CD4-positive, alpha-beta T cell (primary cell): ENCODE data around the gene ARHGAP10. TPM values are rescaled to one million over a fixed set of nuclear protein-coding genes. Genes with fewer than 3 reads are reported as not detected.

Source experiments
- ATAC-seq: fragments of 200-7000 bp; cut with Tn5 transposase; one replicate; pipeline ENCODE4 v1.10.0; 2022; ENCODE audit warnings: mild to moderate bottlenecking; ENCODE audit not compliant: poor library complexity
- CTCF ChIA-PET: fragments of 350-600 bp; sonication (Branson Sonifier 250); formaldehyde crosslinking; loops from one replicate; lab custom pipeline; 2021; ENCODE audit warnings: antibody characterized with exemption, inconsistent platforms; lab: Charles Lee
- POLR2A ChIA-PET: fragments of 350-600 bp; sonication (Branson Sonifier 250); formaldehyde crosslinking; loops from one replicate; lab custom pipeline; 2021; ENCODE audit warnings: antibody characterized with exemption, inconsistent platforms; lab: Charles Lee
- DNase-seq, 14 experiments: peaks; one replicate each; pipeline ENCODE4 v3.0.0-alpha.2; 2013 to 2020; ENCODE audit warnings: mixed read lengths in 2 of 14
- H3K27ac ChIP-seq, 2 donors: one replicate each; pipeline versions ENCODE4 v1.5.1 to v1.7.0; 2013; ENCODE audit warnings: low read length in 2 of 2, low read depth in 1 of 2, mild to moderate bottlenecking in 1 of 2
- H3K27me3 ChIP-seq, 2 experiments: 1 replicate in 1 of 2; 2 replicates in 1 of 2; pipeline versions ENCODE4 v1.6.1 to v1.7.0; 2013; ENCODE audit warnings: low read length in 2 of 2, control low read depth in 1 of 2, mild to moderate bottlenecking in 1 of 2, moderate library complexity in 1 of 2; ENCODE audit not compliant: insufficient read depth in 2 of 2, control insufficient read depth in 1 of 2
- H3K36me3 ChIP-seq: one replicate; pipeline ENCODE4 v1.6.1; 2013; ENCODE audit warnings: low read length, control low read depth; ENCODE audit not compliant: insufficient read depth
- H3K4me1 ChIP-seq: one replicate; pipeline ENCODE4 v1.6.1; 2013; ENCODE audit warnings: low read length, control low read depth; ENCODE audit not compliant: insufficient read depth
- H3K4me3 ChIP-seq: one replicate; pipeline ENCODE4 v1.5.1; 2013; ENCODE audit warnings: mild to moderate bottlenecking, low read length, moderate library complexity
- H3K9me3 ChIP-seq, 2 experiments: 1 replicate in 1 of 2; 2 replicates in 1 of 2; pipeline versions ENCODE4 v1.6.1 to v1.7.0; 2013; ENCODE audit warnings: low read length in 2 of 2, mild to moderate bottlenecking in 2 of 2, control low read depth in 1 of 2, moderate library complexity in 1 of 2; ENCODE audit not compliant: control insufficient read depth in 1 of 2, insufficient read depth in 1 of 2
- H3K27ac Mint-ChIP-seq: one replicate; pipeline ENCODE4 v1.8.0; 2020; ENCODE audit warnings: mixed read lengths
- H3K27me3 Mint-ChIP-seq: one replicate; pipeline ENCODE4 v1.8.0; 2021; ENCODE audit warnings: mixed read lengths
- H3K36me3 Mint-ChIP-seq: one replicate; pipeline ENCODE4 v1.8.0; 2021; ENCODE audit warnings: low read depth, mixed read lengths
- H3K4me1 Mint-ChIP-seq: one replicate; pipeline ENCODE4 v1.8.0; 2021; ENCODE audit warnings: low read depth, mixed read lengths
- H3K4me3 Mint-ChIP-seq: one replicate; pipeline ENCODE4 v1.8.0; 2020; ENCODE audit warnings: mild to moderate bottlenecking, mixed read lengths
- H3K9me3 Mint-ChIP-seq: one replicate; pipeline ENCODE4 v1.8.0; 2020; ENCODE audit warnings: mixed read lengths
- intact Hi-C, 2 experiments: fragments of 100-400 bp; cut with DNase I in 1 of 2; cut with micrococcal nuclease in 1 of 2; formaldehyde crosslinking; loops; one replicate each; pipeline versions ENCODE4 v1.15.1 to v1.9.0; 2023 to 2025; cut with DNase I, micrococcal nuclease
- total RNA-seq, 174 experiments: library from RNA in 2 of 174; stranded (reverse) in 2 of 174; gene quantifications; one replicate each; pipeline ENCODE4 v1.2.3 and lab custom pipeline; 2021 to 2026
- TF ChIP-seq, protein P1 (sequence below): fragments of 200-600 bp; IDR thresholded peaks from one replicate; pipeline ENCODE4 v1.8.0; 2022; ENCODE audit warnings: antibody characterized with exemption, mild to moderate bottlenecking

Gene ARHGAP10
- total RNA-seq, 2 experiments from 2014 or later = 5.6 to 5.7 TPM

DNA sequence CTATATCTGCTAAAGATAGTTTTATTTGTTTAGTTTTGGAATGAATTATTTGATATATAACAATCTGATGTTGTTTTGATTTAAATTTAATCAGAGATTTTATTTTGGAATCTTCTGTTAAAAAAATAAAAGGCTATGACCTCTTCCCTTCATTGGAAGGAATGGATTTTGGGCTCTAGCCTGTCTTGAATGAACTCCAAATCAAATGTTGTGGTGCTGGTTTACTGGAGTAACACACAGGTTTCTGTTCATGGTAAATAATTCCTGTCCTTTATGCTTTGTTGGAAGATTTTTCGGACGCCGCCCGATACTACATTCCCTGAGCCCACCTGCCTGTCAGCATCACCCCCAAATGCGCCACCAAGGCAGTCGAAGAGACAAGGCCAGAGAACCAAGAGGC lies 291.1 kb downstream of the ARHGAP10 start:
- Histone ChIP-seq H3K27ac (no peak overlapping the region), H3K9me3 (no peaks in the 10 kb centered on the region), H3K36me3 (no peaks in the 10 kb centered on the region), H3K27me3 (no peaks in the 10 kb centered on the region), H3K4me3 (no peak overlapping the region), H3K4me1 (no peaks in the 10 kb centered on the region)
- Mint-ChIP-seq H3K36me3 (no peaks in the 10 kb centered on the region), H3K9me3 (no peaks in the 10 kb centered on the region), H3K4me3 (no peak overlapping the region), H3K27ac (no peak overlapping the region), H3K27me3 (no peaks in the 10 kb centered on the region), H3K4me1 (no peaks in the 10 kb centered on the region)
- ChIA-PET CTCF (no interaction called here), POLR2A (no interaction called here)
- ATAC-seq (no peak), DNase-seq (no peak)
- TF ChIP-seq, protein P1, sequence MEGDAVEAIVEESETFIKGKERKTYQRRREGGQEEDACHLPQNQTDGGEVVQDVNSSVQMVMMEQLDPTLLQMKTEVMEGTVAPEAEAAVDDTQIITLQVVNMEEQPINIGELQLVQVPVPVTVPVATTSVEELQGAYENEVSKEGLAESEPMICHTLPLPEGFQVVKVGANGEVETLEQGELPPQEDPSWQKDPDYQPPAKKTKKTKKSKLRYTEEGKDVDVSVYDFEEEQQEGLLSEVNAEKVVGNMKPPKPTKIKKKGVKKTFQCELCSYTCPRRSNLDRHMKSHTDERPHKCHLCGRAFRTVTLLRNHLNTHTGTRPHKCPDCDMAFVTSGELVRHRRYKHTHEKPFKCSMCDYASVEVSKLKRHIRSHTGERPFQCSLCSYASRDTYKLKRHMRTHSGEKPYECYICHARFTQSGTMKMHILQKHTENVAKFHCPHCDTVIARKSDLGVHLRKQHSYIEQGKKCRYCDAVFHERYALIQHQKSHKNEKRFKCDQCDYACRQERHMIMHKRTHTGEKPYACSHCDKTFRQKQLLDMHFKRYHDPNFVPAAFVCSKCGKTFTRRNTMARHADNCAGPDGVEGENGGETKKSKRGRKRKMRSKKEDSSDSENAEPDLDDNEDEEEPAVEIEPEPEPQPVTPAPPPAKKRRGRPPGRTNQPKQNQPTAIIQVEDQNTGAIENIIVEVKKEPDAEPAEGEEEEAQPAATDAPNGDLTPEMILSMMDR = no peak
- intact Hi-C loops = loop anchor here (5.0 to 10.0 kb wide), 3 partner anchors 752 to 1239 kb away; no protein-coding TSS in a partner anchor

DNA sequence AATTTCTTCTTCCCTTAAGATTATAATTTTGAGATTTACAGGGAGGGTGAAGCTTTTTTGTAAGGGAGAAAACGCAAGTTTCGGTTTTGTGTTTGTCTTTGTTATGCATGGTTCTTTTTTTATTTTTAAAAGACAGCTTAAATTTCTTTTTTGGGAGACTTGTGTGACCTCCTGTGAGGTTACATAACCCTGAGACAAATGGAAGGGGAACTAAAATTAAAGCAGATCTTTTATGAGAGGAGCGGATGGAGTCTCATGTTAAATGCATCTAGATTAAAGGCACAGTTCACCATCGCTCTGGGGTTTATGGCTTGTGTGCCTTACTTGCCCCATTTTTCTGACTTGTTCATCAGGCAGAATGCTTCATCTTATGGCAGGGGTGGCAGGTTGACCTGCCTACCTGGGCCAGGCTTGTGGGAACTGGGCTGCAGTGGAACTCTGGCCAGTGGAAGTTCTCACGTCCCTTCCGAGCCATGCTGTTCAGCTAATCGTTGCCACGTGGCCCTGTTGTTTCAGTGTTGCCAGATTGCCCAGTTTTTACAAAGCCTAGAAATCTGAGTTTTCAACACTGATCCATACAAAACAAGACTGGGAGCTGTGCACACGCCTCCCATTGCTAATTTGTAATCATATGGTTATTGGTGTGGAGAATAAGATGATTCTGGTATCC lies 291.8 kb downstream of the ARHGAP10 start:
- H3K27ac Mint-ChIP-seq = no peak overlapping the region
- CTCF ChIA-PET = no interaction called here
- intact Hi-C loops = loop anchor here (5.0 to 10.0 kb wide), 3 partner anchors 751 to 1239 kb away; no protein-coding TSS in a partner anchor

DNA sequence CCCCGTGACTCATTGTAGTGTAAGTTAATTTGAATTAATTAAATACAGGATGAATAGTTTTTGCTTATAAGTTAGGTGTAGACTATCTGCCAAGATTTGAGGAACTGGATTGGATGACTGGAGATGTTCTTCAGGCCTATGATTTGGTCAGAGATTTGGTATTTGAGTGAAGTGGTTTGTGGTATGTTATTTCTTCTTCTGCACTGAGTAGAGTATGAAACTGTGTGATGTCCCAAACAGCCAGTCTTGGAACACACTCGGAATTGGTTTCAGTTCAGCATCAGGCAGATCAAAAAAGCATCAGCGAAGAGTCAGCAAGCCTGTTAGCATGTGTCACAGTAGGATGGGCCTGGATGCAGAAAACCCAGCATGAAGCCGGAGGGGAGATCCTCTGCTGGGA lies 294.1 kb downstream of the ARHGAP10 start:
- Histone ChIP-seq H3K4me3 (no peak overlapping the region), H3K4me1 (no peaks in the 10 kb centered on the region), H3K27me3 (no peaks in the 10 kb centered on the region), H3K9me3 (no peaks in the 10 kb centered on the region), H3K27ac (no peak overlapping the region), H3K36me3 (no peaks in the 10 kb centered on the region)
- DNase-seq (no peak), ATAC-seq (no peak)
- CTCF ChIA-PET = no interaction called here
- intact Hi-C loops = loop anchor here in 1 of 2 experiments (10.0 kb wide), 2 partner anchors 749 to 999 kb away; no protein-coding TSS in a partner anchor
- TF ChIP-seq, protein P1 = no peak
- H3K4me1 Mint-ChIP-seq = no peaks in the 10 kb centered on the region
- POLR2A ChIA-PET = interaction anchor here (0.7 kb wide), 1 partner anchor 1477 kb away, joined by 3 read pairs; no protein-coding TSS in a partner anchor
- H3K36me3 Mint-ChIP-seq = no peaks in the 10 kb centered on the region
- H3K9me3 Mint-ChIP-seq = peaks cover 4% of the 10 kb centered on the region
- H3K27me3 Mint-ChIP-seq = no peaks in the 10 kb centered on the region
- H3K27ac Mint-ChIP-seq = no peak overlapping the region
- no peak overlapping the region for H3K4me3 Mint-ChIP-seq

More for the DNA sequence above, 291.8 kb downstream of the ARHGAP10 start:
- no peaks in the 10 kb centered on the region for H3K4me1 ChIP-seq
- H3K9me3 ChIP-seq = no peaks in the 10 kb centered on the region
- Mint-ChIP-seq H3K4me1 (no peaks in the 10 kb centered on the region), H3K36me3 (no peaks in the 10 kb centered on the region), H3K9me3 (peaks cover 4% of the 10 kb centered on the region), H3K4me3 (no peak overlapping the region), H3K27me3 (no peaks in the 10 kb centered on the region)
- H3K27me3 ChIP-seq = no peaks in the 10 kb centered on the region
- no peaks in the 10 kb centered on the region for H3K36me3 ChIP-seq
- POLR2A ChIA-PET = no interaction called here
- no peak overlapping the region for H3K4me3 ChIP-seq
- ATAC-seq = no peak
- TF ChIP-seq, protein P1 = no peak
- H3K27ac ChIP-seq = no peak overlapping the region
- no peak for DNase-seq
